NCI-H510A (cell line): ENCODE data around the gene TMEM52B.

Source experiments
- DNase-seq: peaks from one replicate; lab custom pipeline; 2025; lab: John Stamatoyannopoulos, UW

TMEM52B gene

GRCh38 chr12:10178821-10179220 is at the start of gene TMEM52B:
TSS of gene TMEM52B (plus strand) at chr12:10179032. CDS start at chr12:10179575, 543 bp downstream.
- no peak for DNase-seq

GRCh38 chr12:10130042-10130441 is 48.8 kb upstream of the TMEM52B start, which contains the start of gene CLEC7A:
TSS of gene CLEC7A (minus strand) at chr12:10130199. CDS start at chr12:10130082, 117 bp downstream.
- no peak for DNase-seq

GRCh38 chr12:10131111-10131690 is 47.6 kb upstream of the TMEM52B start:
- DNase-seq: no peak

- no peak for DNase-seq
Measured at GRCh38 chr12:10132850-10133370, 45.9 kb upstream of the TMEM52B start.

GRCh38 chr12:10135126-10135525 is 43.7 kb upstream of the TMEM52B start:
- no peak for DNase-seq

- DNase-seq: no peak
Measured at GRCh38 chr12:10136637-10137205, 42.1 kb upstream of the TMEM52B start.

GRCh38 chr12:10140001-10140400 is 38.8 kb upstream of the TMEM52B start:
- no peak for DNase-seq

DNA sequence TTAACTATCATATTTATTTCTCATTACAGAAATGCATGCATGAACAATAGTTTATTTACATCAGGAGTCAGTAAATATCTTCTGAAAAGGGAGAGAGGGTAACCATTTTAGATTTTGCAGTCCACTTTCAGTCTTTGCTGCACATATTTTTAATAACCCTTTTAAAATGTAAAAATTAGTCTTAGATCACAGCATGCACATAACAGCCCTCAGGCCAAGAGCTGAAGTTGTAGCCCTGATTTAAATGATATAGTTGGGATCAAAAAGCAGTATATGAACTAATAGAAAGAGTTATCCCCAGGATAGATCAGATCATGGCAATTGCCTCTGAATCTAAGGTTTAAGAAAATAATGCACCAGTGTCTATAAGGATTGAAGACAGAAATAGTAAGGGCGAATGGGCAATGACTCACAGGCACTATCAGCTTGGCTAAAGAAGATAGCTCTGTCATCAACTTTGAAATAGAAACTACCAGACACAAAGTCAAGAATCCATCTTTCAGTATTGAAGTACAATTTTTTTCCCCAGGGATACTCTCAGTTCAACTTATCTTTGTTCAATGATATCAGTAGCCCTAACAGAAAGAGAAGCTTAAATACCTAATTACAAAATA is 35.7 kb upstream of the TMEM52B start:
- no peak for DNase-seq

GRCh38 chr12:10147714-10148403 is 31.0 kb upstream of the TMEM52B start:
- DNase-seq: no peak

GRCh38 chr12:10151621-10152020 is 27.2 kb upstream of the TMEM52B start:
- no peak for DNase-seq

- peak; percentile 24 for DNase-seq
Measured at GRCh38 chr12:10153271-10154144, 25.3 kb upstream of the TMEM52B start.

GRCh38 chr12:10154145-10154496 is 24.7 kb upstream of the TMEM52B start:
- no peak for DNase-seq

DNA sequence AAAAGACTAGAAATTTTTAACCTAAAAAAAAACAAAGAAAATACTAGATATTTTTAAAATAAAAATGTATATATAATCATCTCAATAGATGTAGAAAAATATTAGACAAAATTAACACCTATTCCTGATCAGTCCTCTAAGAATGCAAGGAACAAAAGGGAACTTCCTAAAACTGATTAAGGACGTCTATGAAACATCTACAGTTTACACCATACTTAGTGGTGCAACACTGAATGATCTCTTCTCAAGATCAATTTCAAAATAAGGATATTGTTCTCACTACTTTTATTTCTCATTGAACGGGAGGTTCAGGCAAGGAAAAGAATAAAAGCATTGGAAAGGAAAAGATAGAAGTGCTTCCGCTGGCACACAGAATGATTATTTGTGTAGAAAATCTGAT is 22.9 kb upstream of the TMEM52B start:
- no peak for DNase-seq

DNA sequence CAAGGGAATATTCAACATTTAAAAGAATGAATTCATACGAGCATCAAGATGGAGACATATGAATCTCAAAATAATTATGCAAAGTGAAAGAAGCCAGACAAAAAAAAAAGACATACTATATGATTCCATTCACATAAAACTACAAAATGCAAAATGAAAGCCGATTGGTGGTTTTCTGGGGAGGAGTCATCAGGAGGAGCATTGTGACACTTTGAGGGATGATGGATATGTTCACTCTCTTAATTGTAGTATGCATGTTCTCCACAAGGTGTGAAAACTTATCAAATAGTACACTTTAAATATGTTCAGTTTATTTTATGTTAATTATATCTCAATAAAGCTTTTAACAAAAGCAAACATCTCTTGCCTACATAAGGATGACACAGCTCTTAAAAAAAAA is 20.4 kb upstream of the TMEM52B start:
- no peak for DNase-seq

- DNase-seq: no peak
Measured at GRCh38 chr12:10159280-10159679, 19.6 kb upstream of the TMEM52B start.

- DNase-seq: no peak
Measured at GRCh38 chr12:10160617-10161385, 18.0 kb upstream of the TMEM52B start.

DNA sequence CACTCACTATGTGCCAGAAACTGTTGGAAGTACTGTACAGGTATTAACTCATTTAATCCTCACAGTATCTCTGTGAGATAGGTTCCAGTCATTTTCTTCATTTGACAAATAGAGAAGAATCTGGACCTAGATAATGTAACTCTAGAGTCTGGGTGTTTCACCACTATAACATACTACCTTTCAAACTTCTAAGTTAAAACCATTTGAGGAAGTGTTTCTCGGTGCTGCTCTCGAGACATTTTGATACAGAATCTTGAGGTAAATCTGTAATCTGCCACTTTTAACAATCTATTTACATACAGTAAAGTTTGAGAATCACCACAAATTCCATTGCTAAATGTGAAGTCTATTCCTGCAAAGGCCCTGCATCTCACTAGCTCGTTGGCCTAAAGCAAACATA is 15.7 kb upstream of the TMEM52B start:
- no peak for DNase-seq

DNA sequence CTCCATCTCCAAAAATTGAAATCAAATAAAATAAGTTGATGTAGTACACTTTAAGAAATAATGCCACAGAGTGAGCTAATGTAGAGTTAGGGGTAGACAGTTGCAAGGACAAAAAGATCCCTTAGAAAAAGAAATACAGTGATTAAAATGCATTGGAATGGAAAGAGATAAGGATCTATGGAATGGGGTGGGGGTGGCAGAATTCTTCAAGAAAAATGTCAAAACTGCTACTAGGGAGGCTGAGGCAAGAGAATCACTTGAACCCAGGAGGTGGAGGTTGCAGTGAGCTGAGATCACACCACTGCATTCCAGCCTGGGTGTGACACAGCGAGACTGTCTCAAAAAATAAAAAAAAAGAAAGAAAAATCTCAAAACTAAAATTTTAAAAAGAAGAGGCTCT is 13.4 kb upstream of the TMEM52B start:
- no peak for DNase-seq

GRCh38 chr12:10167599-10167998 is 11.2 kb upstream of the TMEM52B start:
- no peak for DNase-seq

GRCh38 chr12:10169104-10169503 is 9.7 kb upstream of the TMEM52B start:
- DNase-seq: no peak

GRCh38 chr12:10170216-10170615 is 8.6 kb upstream of the TMEM52B start:
- DNase-seq: no peak
